Adrenal gland (tissue), 5 donors: Measurements from ENCODE around the gene TAP2.

Source experiments
- CTCF ChIP-seq, 6 experiments: fragments of 450-650 bp in 4 of 6; fragments of 200-600 bp in 2 of 6; sonication (generic) in 1 of 6; IDR thresholded peaks; 1 replicate in 5 of 6; 2 replicates in 1 of 6; pipeline versions ENCODE4 v1.5.1 to v1.8.0; 2016 to 2021; ENCODE audit warnings: antibody characterized with exemption in 6 of 6, mild to moderate bottlenecking in 2 of 6, moderate library complexity in 1 of 6
- POLR2A ChIP-seq, 2 donors: fragments of 450-650 bp; IDR thresholded peaks; one replicate each; pipeline ENCODE4 v1.6.1; 2017; ENCODE audit warnings: antibody characterized with exemption in 2 of 2, mild to moderate bottlenecking in 2 of 2, moderate library complexity in 1 of 2
- donor health status: DM: no; HTN: no; CAD: no.

- no peak for TF ChIP-seq CTCF (IDR thresholded peaks at IDR 0.05)
- no peak for TF ChIP-seq POLR2A (IDR thresholded peaks at IDR 0.05)
Observed at GRCh38 chr6:32842690-32843089, 4.2 kb upstream of the TAP2 start.
